B cell (primary cell): Measurements from ENCODE around the gene CLDND2. TPM values are rescaled to one million over a fixed set of nuclear protein-coding genes. Genes with fewer than 3 reads are reported as not detected.

ENCODE experiments used
- ATAC-seq: fragments of 200-7000 bp; cut with Tn5 transposase; one replicate; pipeline ENCODE4 v1.10.0; 2021; ENCODE audit warnings: low read depth, mild to moderate bottlenecking, moderate number of reproducible peaks, moderate library complexity
- CTCF ChIA-PET: fragments of 350-600 bp; sonication (Branson Sonifier 250); formaldehyde crosslinking; loops from one replicate; lab custom pipeline; 2021; ENCODE audit warnings: antibody characterized with exemption, inconsistent platforms; lab: Charles Lee
- POLR2A ChIA-PET: fragments of 350-600 bp; sonication (Branson Sonifier 250); formaldehyde crosslinking; loops from one replicate; lab custom pipeline; 2021; ENCODE audit warnings: antibody characterized with exemption; lab: Charles Lee
- DNase-seq: peaks from one replicate; pipeline ENCODE4 v3.0.0; 2013
- H2AFZ ChIP-seq: 2 replicates; pipeline ENCODE4 v1.6.1; 2012; ENCODE audit warnings: mild to moderate bottlenecking, low read depth, low read length; ENCODE audit not compliant: insufficient read depth, poor library complexity, severe bottlenecking
- H3K27ac ChIP-seq, 2 donors: 1 replicate in 1 of 2; 2 replicates in 1 of 2; pipeline ENCODE4 v1.5.1; 2012 to 2013; ENCODE audit warnings: low read length in 2 of 2, mild to moderate bottlenecking in 2 of 2, moderate library complexity in 1 of 2
- H3K27me3 ChIP-seq, 4 experiments: fragments of 200-600 bp in 1 of 4; sonication (generic) in 1 of 4; replicated peaks in 1 of 4; 1 replicate in 2 of 4; 2 replicates in 2 of 4; pipeline versions ENCODE4 v1.6.1 to v1.7.0; 2013 to 2016; ENCODE audit warnings: low read length in 3 of 4, mild to moderate bottlenecking in 2 of 4, mixed read lengths in 1 of 4, moderate library complexity in 1 of 4; ENCODE audit not compliant: insufficient read depth in 4 of 4, control insufficient read depth in 3 of 4; ENCODE audit errors: control extremely low read depth in 1 of 4
- H3K36me3 ChIP-seq, 2 experiments: replicated peaks in 1 of 2; 1 replicate in 1 of 2; 2 replicates in 1 of 2; pipeline versions ENCODE4 v1.6.1 to v1.7.1; 2013; ENCODE audit warnings: low read length in 1 of 2; ENCODE audit not compliant: insufficient read depth in 2 of 2, control insufficient read depth in 1 of 2; ENCODE audit errors: control extremely low read depth in 1 of 2, extremely low read depth in 1 of 2
- H3K4me1 ChIP-seq, 2 donors: fragments of 200-600 bp in 1 of 2; sonication (generic) in 1 of 2; 1 replicate in 1 of 2; 2 replicates in 1 of 2; pipeline versions ENCODE4 v1.5.1 to v1.6.1; 2013 to 2017; ENCODE audit warnings: low read length in 2 of 2; ENCODE audit not compliant: control insufficient read depth in 2 of 2, insufficient read depth in 2 of 2
- H3K4me2 ChIP-seq: replicated peaks from 2 replicates; pipeline ENCODE3; 2012; ENCODE audit warnings: mild to moderate bottlenecking, low read depth, low read length; ENCODE audit not compliant: poor library complexity, severe bottlenecking
- H3K4me3 ChIP-seq, 5 experiments: fragments of 200-600 bp in 1 of 5; sonication (generic) in 1 of 5; 1 replicate in 3 of 5; 2 replicates in 2 of 5; pipeline versions ENCODE4 v1.5.1 to v1.7.0; 2011 to 2016; ENCODE audit warnings: low read length in 4 of 5, mild to moderate bottlenecking in 4 of 5, low read depth in 2 of 5, control low read depth in 1 of 5, moderate library complexity in 1 of 5; ENCODE audit not compliant: insufficient read depth in 1 of 5; ENCODE audit errors: control extremely low read depth in 1 of 5, extremely low read depth in 1 of 5
- H3K79me2 ChIP-seq: fragments of 200-600 bp; sonication (generic); one replicate; pipeline ENCODE4 v1.6.0; 2016; ENCODE audit warnings: low read length; ENCODE audit not compliant: control insufficient read depth, insufficient read depth
- H3K9ac ChIP-seq: fragments of 200-600 bp; sonication (generic); 2 replicates; pipeline ENCODE4 v1.6.1; 2017; ENCODE audit warnings: mild to moderate bottlenecking, low read length, moderate library complexity
- H3K9me3 ChIP-seq, 3 donors: one replicate each; pipeline versions ENCODE4 v1.6.1 to v1.7.1; 2013; ENCODE audit warnings: low read length in 2 of 3; ENCODE audit not compliant: control insufficient read depth in 2 of 3, insufficient read depth in 1 of 3; ENCODE audit errors: control extremely low read depth in 1 of 3
- H4K20me1 ChIP-seq: 2 replicates; pipeline ENCODE4 v1.6.0; 2012; ENCODE audit warnings: mild to moderate bottlenecking, low read length; ENCODE audit not compliant: insufficient read depth, control insufficient read depth, poor library complexity, severe bottlenecking
- H3K27ac Mint-ChIP-seq: one replicate; pipeline ENCODE4 v1.8.0; 2021; ENCODE audit warnings: mixed read lengths
- H3K27me3 Mint-ChIP-seq: one replicate; pipeline ENCODE4 v1.8.0; 2021; ENCODE audit warnings: mixed read lengths
- H3K4me1 Mint-ChIP-seq: one replicate; pipeline ENCODE4 v1.8.0; 2021; ENCODE audit warnings: mixed read lengths
- H3K4me3 Mint-ChIP-seq: one replicate; pipeline ENCODE4 v1.8.0; 2021; ENCODE audit warnings: mixed read lengths
- H3K9me3 Mint-ChIP-seq: one replicate; pipeline ENCODE4 v1.8.0; 2022; ENCODE audit warnings: mixed read lengths; ENCODE audit not compliant: insufficient read depth
- CTCF ChIP-seq: fragments of 200-600 bp; IDR thresholded peaks from one replicate; pipeline ENCODE4 v1.8.0; 2022; ENCODE audit warnings: antibody characterized with exemption, mild to moderate bottlenecking
- EZH2 ChIP-seq: IDR thresholded peaks from 2 replicates; pipeline ENCODE4 v1.6.1; 2012; ENCODE audit warnings: borderline replicate concordance, low read depth, mild to moderate bottlenecking, moderate library complexity, low read length; ENCODE audit not compliant: insufficient read depth, poor library complexity, severe bottlenecking
- WGBS: methylation state at CpG from one replicate; pipeline ENCODE4 v1.1.5; 2013; ENCODE audit warnings: missing lambda C conversion rate; ENCODE audit not compliant: insufficient coverage; 5-methylcytosine and 5-hydroxymethylcytosine counted together
- intact Hi-C: fragments of 100-400 bp; cut with micrococcal nuclease; formaldehyde crosslinking; loops from one replicate; pipeline ENCODE4 v1.10.0; 2022
- polyA plus RNA-seq: library from polyadenylated mRNA; depleted of rRNA; stranded (reverse); fragments of >200 nt; gene quantifications from 2 replicates; pipeline ENCODE4 v1.2.3, GENCODE V29; 2012
- total RNA-seq, 2 donors: library from RNA; stranded (reverse); fragments of 120-200 nt in 1 of 2; gene quantifications; 1 replicate in 1 of 2; 2 replicates in 1 of 2; pipeline versions ENCODE4 v1.2.3 to v1.2.4, GENCODE V29; 2013 to 2022

Gene CLDND2
- total and polyA plus RNA-seq, 2 donors (not counting 1 experiment from before 2014, with no cell fraction given): 1.9 TPM; not detected in 1

- H3K4me3 ChIP-seq: no peak overlapping the region
- Mint-ChIP-seq H3K27me3 (no peaks in the 10 kb centered on the region), H3K4me3 (no peak overlapping the region), H3K9me3 (no peaks in the 10 kb centered on the region), H3K27ac (no peak overlapping the region), H3K4me1 (peaks cover 1% of the 10 kb centered on the region)
- no peak for ATAC-seq
- H3K9ac ChIP-seq: no peak overlapping the region
- H2AFZ ChIP-seq: no peak overlapping the region
- TF ChIP-seq CTCF: no peak
- TF ChIP-seq EZH2: no peak
- no peak overlapping the region for H3K27ac ChIP-seq
- no peaks in the 10 kb centered on the region for H4K20me1 ChIP-seq
- no peaks in the 10 kb centered on the region for H3K27me3 ChIP-seq
- no peaks in the 10 kb centered on the region for H3K9me3 ChIP-seq
- CTCF ChIA-PET: interaction anchor here (1.4 kb wide), 1 partner anchor 16 kb away, joined by 3 read pairs; no protein-coding TSS in a partner anchor
- POLR2A ChIA-PET: no interaction called here
- peaks cover 9% of the 10 kb centered on the region for H3K79me2 ChIP-seq
- peaks cover 0 to 9% of the 10 kb centered on the region in 2 experiments for H3K36me3 ChIP-seq
- no peak for DNase-seq
- H3K4me2 ChIP-seq: no peak overlapping the region
- no peaks in the 10 kb centered on the region for H3K4me1 ChIP-seq
- intact Hi-C loops: no loop called here
- WGBS: 97% methylated on average over 8 of the region's 10 CpGs
These were observed 12.5 kb downstream of the CLDND2 start for GRCh38 chr19:51356159-51356801.

- Histone ChIP-seq H3K4me1 (no peaks in the 10 kb centered on the region), H3K9ac (no peak overlapping the region), H3K4me2 (no peak overlapping the region), H3K27me3 (no peaks in the 10 kb centered on the region), H3K9me3 (no peaks in the 10 kb centered on the region), H3K27ac (no peak overlapping the region), H3K4me3 (no peak overlapping the region), H3K36me3 (peaks cover 0 to 21% of the 10 kb centered on the region in 2 experiments), H2AFZ (no peak overlapping the region), H3K79me2 (peaks cover 9% of the 10 kb centered on the region), H4K20me1 (no peaks in the 10 kb centered on the region)
- TF ChIP-seq EZH2 (no peak), CTCF (no peak)
- WGBS: 90% methylated on average over 3 of the region's 8 CpGs
- Mint-ChIP-seq H3K27ac (no peak overlapping the region), H3K27me3 (no peaks in the 10 kb centered on the region), H3K4me3 (no peak overlapping the region), H3K4me1 (peaks cover 1% of the 10 kb centered on the region), H3K9me3 (no peaks in the 10 kb centered on the region)
- ATAC-seq: no peak
- intact Hi-C loops: no loop called here
- ChIA-PET POLR2A (no interaction called here), CTCF (no interaction called here)
- DNase-seq: no peak
These were observed 14.1 kb downstream of the CLDND2 start for GRCh38 chr19:51354742-51355148.
